PC-9 (cell line): ENCODE measurements around the gene CALN1.

Experiments
- CTCF ChIP-seq: fragments of 200-600 bp; sonication (generic); conservative IDR thresholded peaks from 2 replicates; pipeline ENCODE4 v1.6.1; 2017; ENCODE audit warnings: mixed run types, antibody characterized with exemption, mild to moderate bottlenecking, moderate library complexity
- EZH2 ChIP-seq: fragments of 200-600 bp; sonication (generic); IDR thresholded peaks from 2 replicates; pipeline ENCODE4 v1.8.0; 2017; ENCODE audit warnings: antibody characterized with exemption, low read depth

GRCh38 chr7:71984348-71984747 lies 427.8 kb downstream of the CALN1 start:
- TF ChIP-seq CTCF (no peak), EZH2 (no peak)
